ENCODE measurements around the gene KHNYN. TPM values are rescaled to one million over a fixed set of nuclear protein-coding genes. Genes with fewer than 3 reads are reported as not detected.

KHNYN gene
- total RNA-seq (2021) (51.5 and 53.4 TPM in 2 replicates), Bru-seq, nascent RNA (percentile 81 among the genes with signal in this experiment), BruChase-seq, experiment 1, labeled RNA remaining after a 2-hour chase (percentile 91 among the genes with signal in this experiment), BruChase-seq, experiment 2, labeled RNA remaining after a 6-hour chase (percentile 91 among the genes with signal in this experiment)
- long read RNA-seq, transcript KHNYN-202 (8 exons, 3,359 nt) = major isoform, 10 of 37 reads
- long read RNA-seq, transcript KHNYN-206 (8 exons, 2,443 nt) = minor isoform, 5 of 37 reads
- long read RNA-seq, partial matches to known transcripts = 19 of 37 reads
- long read RNA-seq, other reads (novel, unspliced or antisense) = 2 of 37 reads

- H3K4me2 ChIP-seq = peak within 1 kb of the TSS; percentile 83
- ChIA-PET POLR2A (ENCODE audit: unreplicated experiment) (interaction anchor here (0.6 to 1.7 kb wide), 4 partner anchors 38 to 1046 kb away, joined by 3 to 11 read pairs (median 6); partner anchors contain the start of genes RIPK3 and TINF2), CTCF (interaction anchor here (1.4 kb wide), 1 partner anchor 96 kb away, joined by 7 read pairs; no protein-coding TSS in a partner anchor)
- H3K4me3 ChIP-seq = peak within 1 kb of the TSS; percentile 64
- DNase-seq = peak; percentile 61 to 80
- peak within 1 kb of the TSS; percentile 53; the same call in 1 of the 2 replicates for H3K27ac ChIP-seq
- no peaks in the 10 kb centered on the region for H3K27me3 ChIP-seq (ENCODE audit: insufficient read depth, low read depth)
- H3K79me2 ChIP-seq (ENCODE audit: low read depth) = peaks cover 14% of the 10 kb centered on the region
- TF ChIP-seq CTCF (conservative IDR thresholded peaks at IDR 0.05) = no peak
- H4K20me1 ChIP-seq (ENCODE audit: insufficient read depth) = 0 out of 2 replicates have a peak, but pooled peaks cover 4% of the 10 kb centered on the region
- intact Hi-C loops (cut with micrococcal nuclease; ENCODE audit: unreplicated experiment) = loop anchor here (2.0 to 5.0 kb wide), 2 partner anchors 37 to 187 kb away; partner anchors contain the start of gene TINF2
- H3K36me3 ChIP-seq (ENCODE audit: low read depth) = no peaks in the 10 kb centered on the region
- BruUV-seq (replicated peaks) = TSS peak; percentile 87
- peak within 1 kb of the TSS; percentile 80 for H2AFZ ChIP-seq
- no peaks in the 10 kb centered on the region for H3K9me3 ChIP-seq (ENCODE audit: insufficient read depth, low read depth)
- H3F3A ChIP-seq (ENCODE audit: insufficient read depth, low read depth) = peaks cover 23% of the 10 kb centered on the region; the same call in 1 of the 2 replicates
- H3K9me2 ChIP-seq (ENCODE audit: insufficient read depth) = no peaks in the 10 kb centered on the region
- H3K4me1 ChIP-seq (replicated peaks; ENCODE audit: insufficient read depth) = peaks cover 28% of the 10 kb centered on the region
Measured at GRCh38 chr14:24429395-24430142, at the start of gene KHNYN, which contains the start of gene CBLN3. Gene KHNYN (plus strand): TSS chr14:24429954. CDS start chr14:24430731, 777 bp downstream. Gene CBLN3 (minus strand): TSS chr14:24429668. CDS start chr14:24429054, 614 bp downstream.

GRCh38 chr14:24381363-24382063, 48.2 kb upstream of the KHNYN start:
- Histone ChIP-seq H3K9me2 (ENCODE audit: insufficient read depth) (no peaks in the 10 kb centered on the region), H3K4me1 (replicated peaks; ENCODE audit: insufficient read depth) (no peaks in the 10 kb centered on the region), H4K20me1 (ENCODE audit: insufficient read depth) (no peaks in the 10 kb centered on the region), H3K27me3 (ENCODE audit: insufficient read depth, low read depth) (no peaks in the 10 kb centered on the region), H3K36me3 (ENCODE audit: low read depth) (no peaks in the 10 kb centered on the region), H2AFZ (no peak overlapping the region), H3K4me3 (no peak overlapping the region), H3K27ac (no peak overlapping the region), H3K4me2 (no peak overlapping the region), H3K79me2 (ENCODE audit: low read depth) (no peaks in the 10 kb centered on the region), H3F3A (ENCODE audit: insufficient read depth, low read depth) (no peaks in the 10 kb centered on the region), H3K9me3 (ENCODE audit: insufficient read depth, low read depth) (no peaks in the 10 kb centered on the region)
- no peak for DNase-seq
- POLR2A ChIA-PET (ENCODE audit: unreplicated experiment) = no interaction called here
- CTCF ChIA-PET = no interaction called here
- TF ChIP-seq EZH2 (IDR thresholded peaks at IDR 0.05; ENCODE audit: low read depth) (no peak), CTCF (conservative IDR thresholded peaks at IDR 0.05) (no peak)
- intact Hi-C loops (cut with micrococcal nuclease; ENCODE audit: unreplicated experiment) = no loop called here
- BruUV-seq (replicated peaks) = no TSS peak

DNA sequence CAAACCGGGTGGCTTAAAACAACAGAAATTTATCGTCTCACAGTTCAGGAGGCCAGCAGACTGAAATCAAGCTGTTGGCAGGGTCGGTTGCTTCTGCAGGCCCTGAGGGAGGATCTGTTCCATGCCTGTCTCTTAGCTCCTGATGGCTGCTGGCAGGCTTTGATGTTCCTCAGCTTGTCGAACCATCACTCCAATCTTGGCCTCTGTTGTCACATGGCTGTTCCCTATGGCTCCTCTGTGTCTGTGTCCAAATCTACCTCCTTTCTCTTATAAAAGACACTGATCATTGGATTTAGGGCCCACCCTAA, 47.7 kb upstream of the KHNYN start:
- DNase-seq = no peak
- H3K27me3 ChIP-seq (ENCODE audit: insufficient read depth, low read depth) = no peaks in the 10 kb centered on the region
- no peaks in the 10 kb centered on the region for H3K36me3 ChIP-seq (ENCODE audit: low read depth)
- no peaks in the 10 kb centered on the region for H3F3A ChIP-seq (ENCODE audit: insufficient read depth, low read depth)
- H3K9me2 ChIP-seq (ENCODE audit: insufficient read depth) = no peaks in the 10 kb centered on the region
- H2AFZ ChIP-seq = no peak overlapping the region
- H3K4me1 ChIP-seq (replicated peaks; ENCODE audit: insufficient read depth) = no peaks in the 10 kb centered on the region
- no peak overlapping the region for H3K4me2 ChIP-seq
- no peaks in the 10 kb centered on the region for H3K9me3 ChIP-seq (ENCODE audit: insufficient read depth, low read depth)
- intact Hi-C loops (cut with micrococcal nuclease; ENCODE audit: unreplicated experiment) = no loop called here
- no peak overlapping the region for H3K27ac ChIP-seq
- ChIA-PET POLR2A (ENCODE audit: unreplicated experiment) (no interaction called here), CTCF (no interaction called here)
- H3K79me2 ChIP-seq (ENCODE audit: low read depth) = no peaks in the 10 kb centered on the region
- no TSS peak for BruUV-seq (replicated peaks)
- no peak overlapping the region for H3K4me3 ChIP-seq
- H4K20me1 ChIP-seq (ENCODE audit: insufficient read depth) = no peaks in the 10 kb centered on the region
- TF ChIP-seq CTCF (conservative IDR thresholded peaks at IDR 0.05) = no peak
- TF ChIP-seq EZH2 (IDR thresholded peaks at IDR 0.05; ENCODE audit: low read depth) = no peak
